HEK293T (cell line): ENCODE data around the gene WDR27.

Source experiments
- BHLHE40 ChIP-seq: fragments of 450-650 bp; IDR thresholded peaks from 2 replicates; pipeline ENCODE4 v1.6.1; 2016; ENCODE audit warnings: mild to moderate bottlenecking, moderate library complexity, borderline replicate concordance
- CTBP1 ChIP-seq: fragments of 450-650 bp; IDR thresholded peaks from 2 replicates; pipeline ENCODE4 v1.6.1; 2016; ENCODE audit warnings: borderline replicate concordance
- FOXK2 ChIP-seq: fragments of 450-650 bp; IDR thresholded peaks from 2 replicates; pipeline ENCODE4 v1.6.1; 2016; ENCODE audit warnings: mild to moderate bottlenecking
- FOXM1 ChIP-seq: fragments of 450-650 bp; IDR thresholded peaks from 2 replicates; pipeline ENCODE4 v1.6.1; 2017; ENCODE audit warnings: mild to moderate bottlenecking, borderline replicate concordance
- HDGF ChIP-seq: fragments of 450-650 bp; IDR thresholded peaks from 2 replicates; pipeline ENCODE4 v1.6.1; 2017; ENCODE audit warnings: antibody characterized with exemption, borderline replicate concordance
- SP1 ChIP-seq: fragments of 450-650 bp; IDR thresholded peaks from 2 replicates; pipeline ENCODE4 v1.6.1; 2017
- SUZ12 ChIP-seq: fragments of 450-650 bp; IDR thresholded peaks from 2 replicates; pipeline ENCODE4 v1.6.1; 2016; ENCODE audit warnings: mild to moderate bottlenecking
- TARDBP ChIP-seq: fragments of 450-650 bp; IDR thresholded peaks from 2 replicates; pipeline ENCODE4 v1.6.1; 2016
- ZNF384 ChIP-seq: fragments of 450-650 bp; IDR thresholded peaks from 2 replicates; pipeline ENCODE4 v1.6.1; 2016
- TF ChIP-seq, protein P1 (sequence below): fragments of 450-650 bp; IDR thresholded peaks from 2 replicates; pipeline ENCODE4 v1.6.1; 2016

DNA sequence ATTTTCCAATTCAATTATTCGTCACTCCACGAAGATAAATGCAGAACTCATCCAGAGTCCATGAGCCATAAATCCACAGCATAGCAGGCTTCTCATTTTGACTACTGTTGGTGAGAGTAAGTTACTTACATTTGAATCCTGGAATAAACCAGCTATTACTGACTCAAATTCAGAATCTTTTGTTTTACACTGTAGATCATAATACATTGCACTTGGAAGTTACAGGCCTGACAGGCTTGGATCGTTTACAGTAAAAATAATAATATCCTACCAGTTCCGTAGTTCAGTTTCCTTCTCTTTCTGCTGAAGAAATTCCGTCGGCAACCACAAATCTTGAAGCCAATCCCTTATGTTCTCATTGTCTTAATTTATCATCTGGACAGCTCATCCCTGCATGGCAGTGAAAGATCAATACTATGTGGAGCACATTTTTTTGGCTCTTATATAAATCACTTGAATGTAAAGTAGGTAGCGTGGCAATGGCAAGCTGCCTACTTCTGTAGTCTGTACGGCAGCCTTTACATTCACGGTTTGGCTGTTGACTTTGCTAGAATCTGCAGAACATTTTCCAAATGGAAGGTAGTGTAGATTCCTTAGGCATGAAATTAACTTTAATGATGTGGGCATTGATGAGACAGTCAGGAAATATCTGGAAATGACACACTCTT is 142.9 kb downstream of the WDR27 start:
- TF ChIP-seq FOXK2: no peak
- TF ChIP-seq FOXM1: no peak
- TF ChIP-seq, protein P1, sequence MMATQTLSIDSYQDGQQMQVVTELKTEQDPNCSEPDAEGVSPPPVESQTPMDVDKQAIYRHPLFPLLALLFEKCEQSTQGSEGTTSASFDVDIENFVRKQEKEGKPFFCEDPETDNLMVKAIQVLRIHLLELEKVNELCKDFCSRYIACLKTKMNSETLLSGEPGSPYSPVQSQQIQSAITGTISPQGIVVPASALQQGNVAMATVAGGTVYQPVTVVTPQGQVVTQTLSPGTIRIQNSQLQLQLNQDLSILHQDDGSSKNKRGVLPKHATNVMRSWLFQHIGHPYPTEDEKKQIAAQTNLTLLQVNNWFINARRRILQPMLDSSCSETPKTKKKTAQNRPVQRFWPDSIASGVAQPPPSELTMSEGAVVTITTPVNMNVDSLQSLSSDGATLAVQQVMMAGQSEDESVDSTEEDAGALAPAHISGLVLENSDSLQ: no peak
- TF ChIP-seq HDGF: no peak
- TF ChIP-seq SUZ12: no peak
- TF ChIP-seq TARDBP: no peak
- TF ChIP-seq CTBP1: no peak
- TF ChIP-seq ZNF384: no peak
- TF ChIP-seq BHLHE40: no peak
- no peak for TF ChIP-seq SP1
